ENCODE measurements around the gene CEPT1.
A peak's percentile ranks its signal among the peaks of the same experiment; 100 is the strongest.
"Not testable (repeated sequence)": the region's sequence is repeated elsewhere in the genome, so short reads cannot be mapped to it uniquely, and the experiment has no call there.

The CEPT1 gene

GRCh38 chr1:111139956-111140679 is at the start of gene CEPT1, which contains the start of gene DRAM2:
Gene CEPT1, plus strand, starts transcription at chr1:111140223. Its CDS starts 7,492 bp downstream, at chr1:111147715.
Gene DRAM2, minus strand, starts transcription at chr1:111140093. Its CDS starts 8,539 bp downstream, at chr1:111131554.
- peak; percentile 93 for DNase-seq (ENCODE audit: low spot score)

- DNase-seq (ENCODE audit: low spot score) = not testable (repeated sequence)
Observed at GRCh38 chr1:111095421-111095820, 44.6 kb upstream of the CEPT1 start.

DNA sequence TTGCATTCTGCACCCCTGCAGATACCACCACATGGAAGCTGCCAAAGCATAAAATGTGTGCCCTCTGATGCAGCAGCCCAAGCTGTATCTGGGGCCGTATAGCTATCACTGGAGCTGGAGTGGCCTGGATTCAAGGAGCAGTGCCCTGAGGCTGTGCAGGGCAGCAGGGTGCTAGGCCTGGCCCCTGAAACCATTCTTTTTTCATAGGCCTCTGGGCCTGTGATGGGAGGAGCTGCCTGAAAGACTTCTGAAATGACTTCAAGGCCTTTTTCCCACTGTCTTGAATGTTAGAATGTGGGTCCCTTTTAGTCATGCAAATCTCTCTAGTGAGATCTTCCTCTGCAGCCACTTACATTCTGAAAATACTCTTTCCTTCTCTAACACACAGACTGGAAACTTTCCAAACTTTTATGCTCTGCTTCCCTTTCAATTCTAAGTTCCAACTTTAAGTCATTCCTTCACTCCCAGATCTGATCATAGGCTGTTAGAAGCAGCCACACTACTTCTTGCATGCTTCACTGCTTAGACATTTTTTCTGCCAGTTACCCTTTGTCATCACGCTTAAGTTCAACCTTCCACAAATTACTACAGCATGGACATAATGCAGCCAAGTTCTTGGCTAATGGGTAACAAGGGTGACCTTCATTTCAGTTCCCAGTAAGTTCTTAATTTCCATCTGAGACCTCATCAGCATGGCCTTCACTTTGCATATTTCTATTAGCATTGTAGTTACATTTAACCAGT is 42.5 kb upstream of the CEPT1 start:
- DNase-seq (ENCODE audit: low spot score) = no peak

- DNase-seq (ENCODE audit: low spot score) = peak; percentile 65
Observed at GRCh38 chr1:111099289-111099688, 40.7 kb upstream of the CEPT1 start.

- DNase-seq (ENCODE audit: low spot score) = peak; percentile 72
Observed at GRCh38 chr1:111101854-111102642, 38.0 kb upstream of the CEPT1 start.

- no peak for DNase-seq (ENCODE audit: low spot score)
Observed at GRCh38 chr1:111104981-111105380, 35.0 kb upstream of the CEPT1 start.

DNA sequence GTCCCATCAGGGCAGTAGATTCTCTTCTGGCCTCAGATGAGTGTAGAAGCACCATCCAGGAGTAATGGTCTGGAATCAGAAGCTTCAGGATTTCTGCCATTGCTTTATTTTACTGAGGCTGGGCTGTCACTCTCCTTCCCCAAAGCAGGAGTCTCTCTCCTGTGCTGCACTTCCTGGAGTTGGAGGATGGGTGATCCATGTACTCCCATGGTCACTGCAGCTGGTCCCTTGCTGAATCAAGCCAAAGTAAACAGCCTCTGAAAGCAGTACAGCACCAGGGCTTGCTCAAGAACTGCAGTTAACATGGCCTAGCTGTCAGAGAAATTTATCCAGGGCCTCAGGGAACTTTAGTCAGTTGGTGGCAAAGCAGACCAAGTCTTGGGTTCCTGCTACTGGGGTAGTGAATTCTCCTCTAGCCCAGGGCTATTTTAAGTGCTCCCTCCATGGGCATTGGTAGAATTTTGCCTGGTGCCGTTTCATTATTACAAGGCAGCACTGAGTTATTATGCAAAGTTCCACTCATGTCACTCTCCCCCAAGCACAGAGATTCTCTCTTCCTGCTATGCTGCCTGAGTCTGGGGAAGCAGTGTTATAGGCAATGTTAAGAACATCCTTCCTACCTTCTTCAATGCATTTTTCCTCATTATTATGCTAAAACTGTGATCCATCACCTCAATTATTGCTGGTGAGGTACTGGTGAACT is 29.7 kb upstream of the CEPT1 start:
- no peak for DNase-seq (ENCODE audit: low spot score)

GRCh38 chr1:111116496-111116895 is 23.5 kb upstream of the CEPT1 start:
- no peak for DNase-seq (ENCODE audit: low spot score)

DNA sequence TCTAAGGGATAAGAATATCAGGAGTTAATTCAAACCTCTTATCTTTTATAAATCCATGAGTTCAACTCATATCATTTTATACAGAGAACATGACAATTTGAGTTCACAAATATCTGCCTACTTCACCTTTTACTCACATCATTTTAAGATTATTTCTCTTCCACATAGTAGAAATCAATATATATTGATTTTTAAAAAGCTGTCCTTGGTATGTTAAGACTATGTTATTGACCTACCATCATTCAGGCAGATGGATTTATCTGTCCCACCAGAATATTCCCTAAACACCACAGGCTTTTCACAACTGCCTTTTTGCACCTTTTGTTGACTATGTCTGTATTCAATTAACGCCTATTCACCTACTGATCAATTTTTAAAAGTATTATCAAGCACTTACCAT is 13.7 kb upstream of the CEPT1 start:
- DNase-seq (ENCODE audit: low spot score) = no peak

- DNase-seq (ENCODE audit: low spot score) = no peak
Observed at GRCh38 chr1:111127923-111128643, 11.9 kb upstream of the CEPT1 start.

- no peak for DNase-seq (ENCODE audit: low spot score)
Observed at GRCh38 chr1:111129376-111129775, 10.6 kb upstream of the CEPT1 start.

GRCh38 chr1:111131693-111132092 is 8.3 kb upstream of the CEPT1 start:
- no peak for DNase-seq (ENCODE audit: low spot score)

DNA sequence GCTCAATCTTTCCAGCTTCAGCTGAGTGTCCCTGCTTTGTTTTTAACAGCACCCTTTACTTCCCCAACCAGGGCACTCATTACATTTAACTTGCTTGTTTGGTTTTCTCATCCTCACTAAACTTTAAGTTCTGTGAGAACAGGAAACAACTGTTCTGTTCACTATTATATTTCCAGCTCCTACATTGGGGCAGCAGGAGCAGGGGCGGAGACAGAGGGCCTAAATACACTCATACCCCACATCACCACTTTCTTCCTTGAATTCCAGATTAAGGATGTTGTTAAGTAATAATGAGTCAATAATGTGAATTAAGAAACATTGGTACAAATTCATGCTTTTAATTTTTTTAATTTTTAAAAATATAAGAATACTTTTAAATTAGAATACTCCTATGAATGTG is 6.2 kb upstream of the CEPT1 start:
- no peak for DNase-seq (ENCODE audit: low spot score)

DNA sequence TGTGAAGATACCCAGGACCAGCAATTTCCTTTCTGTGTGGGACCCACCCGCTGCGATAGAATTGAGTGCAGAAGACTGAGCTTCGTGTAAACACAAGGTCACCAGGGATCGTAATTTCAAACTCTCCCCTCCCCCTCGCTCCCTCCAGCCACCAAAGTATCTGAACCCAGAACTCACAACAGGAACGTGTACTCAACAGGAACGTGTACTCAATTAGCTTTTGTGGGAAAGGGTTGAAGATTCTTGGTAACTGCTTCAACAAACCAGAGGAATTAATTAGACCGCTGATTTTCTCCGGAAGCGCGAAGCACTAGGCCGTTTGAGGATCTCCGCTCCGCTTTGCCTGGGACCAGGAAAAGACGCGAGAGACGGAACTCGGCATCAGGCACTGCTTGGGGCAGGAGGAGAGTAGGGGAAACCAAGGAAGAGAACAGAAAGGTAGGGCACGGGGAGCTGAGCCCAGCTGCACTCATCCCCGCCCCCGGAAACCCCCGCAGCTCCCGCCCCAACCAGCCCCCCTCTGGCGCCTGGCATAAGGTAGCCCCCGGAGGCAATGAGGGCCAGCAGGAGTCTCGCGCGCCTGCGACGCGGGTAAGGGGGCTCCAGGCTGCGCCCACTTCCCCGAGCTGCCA is 583 bp upstream of the CEPT1 start:
- DNase-seq (ENCODE audit: low spot score) = peak; percentile 66

GRCh38 chr1:111140680-111140967 is 601 bp downstream of the CEPT1 start:
- peak; percentile 59 for DNase-seq (ENCODE audit: low spot score)

DNA sequence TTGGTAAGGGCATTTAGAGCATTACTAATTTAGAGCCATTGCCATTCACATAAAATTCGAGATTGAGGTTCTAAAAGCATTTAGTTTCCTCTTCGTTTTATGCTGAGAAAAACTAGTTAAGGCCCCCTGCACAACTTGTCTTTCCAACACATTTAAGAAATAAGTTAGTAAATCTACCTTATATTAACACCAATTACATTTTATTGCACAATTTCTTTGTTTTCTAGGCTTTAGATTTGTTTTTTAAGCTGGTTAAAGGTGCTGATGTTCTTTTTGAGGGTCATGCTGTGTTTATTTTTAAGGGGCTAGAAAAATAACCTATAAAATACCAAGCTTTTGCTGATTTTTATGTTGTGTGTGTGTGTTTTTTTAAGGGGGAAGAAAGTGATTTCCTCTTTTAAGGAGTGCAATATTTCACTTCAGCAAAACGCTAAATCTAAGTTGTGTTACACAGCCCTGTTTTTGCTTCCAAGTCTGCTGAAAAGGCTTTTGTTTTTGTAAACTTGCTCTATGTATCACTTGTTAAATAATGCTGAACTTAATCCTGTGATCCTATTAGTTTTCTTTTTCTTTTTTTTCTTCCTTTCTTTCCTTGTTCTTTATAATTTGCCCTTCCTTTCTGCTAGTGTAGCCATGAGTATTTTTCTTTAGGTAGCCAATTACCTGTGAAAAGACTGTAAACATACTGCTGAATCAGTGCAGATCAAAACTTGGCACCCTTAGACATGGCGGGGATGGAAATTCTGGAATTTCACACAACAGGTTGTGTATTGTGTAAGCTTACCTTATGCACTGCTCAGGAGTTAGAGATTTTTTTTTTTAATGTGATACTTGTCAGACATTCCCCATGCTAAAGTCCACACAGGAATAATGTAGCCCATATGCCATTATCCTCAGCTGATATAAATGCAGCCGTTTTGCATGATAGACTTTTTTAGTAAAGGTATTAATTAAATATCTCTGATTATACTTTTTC is 1.5 kb downstream of the CEPT1 start:
- no peak for DNase-seq (ENCODE audit: low spot score)

DNA sequence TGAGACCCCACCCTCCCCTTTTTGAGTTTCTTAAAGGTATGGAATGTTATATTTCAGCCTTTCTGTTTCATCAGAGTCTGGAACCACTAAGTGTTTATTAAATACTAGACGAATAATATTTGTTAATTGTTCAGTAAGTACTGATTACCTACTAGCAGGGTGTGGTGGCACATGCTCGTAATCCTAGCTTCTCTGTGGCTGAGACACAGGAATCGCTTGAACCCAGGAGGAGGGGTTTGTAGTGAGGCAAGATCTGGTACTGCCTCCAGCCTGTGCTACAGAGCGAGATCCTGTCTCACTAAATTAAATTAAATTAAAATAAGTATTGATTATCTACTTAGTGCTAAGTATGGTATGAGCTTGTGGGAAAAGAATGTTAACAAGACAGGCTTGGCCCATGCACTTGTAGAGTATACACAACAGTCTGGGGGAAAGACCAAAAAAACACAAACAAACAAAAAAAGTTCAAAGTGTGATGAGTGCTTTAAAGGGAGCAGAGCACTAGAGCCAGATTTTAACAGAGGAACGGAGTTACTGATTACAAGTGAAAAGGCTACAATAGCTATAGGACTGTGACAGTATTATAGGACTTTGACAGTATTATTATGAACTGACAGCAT is 2.4 kb downstream of the CEPT1 start:
- no peak for DNase-seq (ENCODE audit: low spot score)

DNA sequence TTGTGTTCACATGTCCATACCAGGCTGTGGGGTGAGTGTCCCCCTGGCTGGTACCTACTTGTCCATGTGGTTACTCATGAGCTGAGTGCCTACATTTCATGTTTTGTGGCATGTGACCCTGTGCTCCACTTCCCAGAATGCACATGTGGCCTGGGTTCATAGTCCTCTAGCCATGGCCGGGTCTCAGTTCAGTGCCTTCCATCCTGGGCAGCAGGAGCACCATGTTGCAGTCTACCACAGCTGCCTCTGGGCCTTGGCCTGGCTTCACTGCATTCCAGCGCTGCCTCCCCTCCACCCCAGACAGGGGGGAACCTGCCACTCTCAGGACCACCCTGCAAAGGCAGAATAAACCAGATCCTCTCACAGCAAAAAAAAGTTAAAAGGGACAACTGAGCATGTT is 5.5 kb downstream of the CEPT1 start:
- no peak for DNase-seq (ENCODE audit: low spot score)
